Right atrium auricular region (tissue), 2 donors: ENCODE results near the gene NETO2. TPM values are rescaled to one million over a fixed set of nuclear protein-coding genes. Genes with fewer than 3 reads are reported as not detected.
A peak's percentile ranks its signal among the peaks of the same experiment; 100 is the strongest.

Source experiments
- DNase-seq: peaks from one replicate; pipeline ENCODE4 v3.0.0-alpha.2; 2019; ENCODE audit warnings: low spot score
- H3K27ac ChIP-seq, 2 donors: fragments of 200-600 bp; sonication (generic); 1 replicate in 1 of 2; 2 replicates in 1 of 2; pipeline ENCODE4 v1.5.1; 2016 to 2019
- H3K27me3 ChIP-seq, 2 donors: fragments of 200-600 bp; sonication (generic); one replicate each; pipeline versions ENCODE4 v1.5.1 to v1.6.0; 2017 to 2019
- H3K36me3 ChIP-seq: fragments of 200-600 bp; sonication (generic); one replicate; pipeline ENCODE4 v1.5.1; 2016
- H3K4me1 ChIP-seq, 2 donors: fragments of 200-600 bp; sonication (generic); one replicate each; pipeline versions ENCODE4 v1.5.1 to v1.6.0; 2017 to 2019
- H3K4me3 ChIP-seq, 2 donors: fragments of 200-600 bp; sonication (generic); 1 replicate in 1 of 2; 2 replicates in 1 of 2; pipeline ENCODE4 v1.5.1; 2017 to 2019; ENCODE audit warnings: mild to moderate bottlenecking in 1 of 2, moderate library complexity in 1 of 2
- H3K9me3 ChIP-seq, 2 donors: fragments of 200-600 bp; sonication (generic); one replicate each; pipeline ENCODE4 v1.5.1; 2019
- total RNA-seq, 2 donors: library from RNA; depleted of rRNA; stranded (reverse); fragments of >200 nt; gene quantifications; one replicate each; pipeline ENCODE4 v1.1.0, GENCODE V29; 2016
- TF ChIP-seq, protein P1 (sequence below), 2 donors: fragments of 200-600 bp; sonication (generic); IDR thresholded peaks; one replicate each; pipeline ENCODE4 v1.5.1; 2019; ENCODE audit warnings: antibody characterized with exemption in 2 of 2

The NETO2 gene
- total RNA-seq, 2 donors from 2014 or later, result 0.93 to 2.0 TPM

- DNase-seq, result no peak
- no peak overlapping the region for H3K27ac ChIP-seq
- no peaks in the 10 kb centered on the region for H3K27me3 ChIP-seq
- no peaks in the 10 kb centered on the region for H3K36me3 ChIP-seq
- TF ChIP-seq, protein P1, sequence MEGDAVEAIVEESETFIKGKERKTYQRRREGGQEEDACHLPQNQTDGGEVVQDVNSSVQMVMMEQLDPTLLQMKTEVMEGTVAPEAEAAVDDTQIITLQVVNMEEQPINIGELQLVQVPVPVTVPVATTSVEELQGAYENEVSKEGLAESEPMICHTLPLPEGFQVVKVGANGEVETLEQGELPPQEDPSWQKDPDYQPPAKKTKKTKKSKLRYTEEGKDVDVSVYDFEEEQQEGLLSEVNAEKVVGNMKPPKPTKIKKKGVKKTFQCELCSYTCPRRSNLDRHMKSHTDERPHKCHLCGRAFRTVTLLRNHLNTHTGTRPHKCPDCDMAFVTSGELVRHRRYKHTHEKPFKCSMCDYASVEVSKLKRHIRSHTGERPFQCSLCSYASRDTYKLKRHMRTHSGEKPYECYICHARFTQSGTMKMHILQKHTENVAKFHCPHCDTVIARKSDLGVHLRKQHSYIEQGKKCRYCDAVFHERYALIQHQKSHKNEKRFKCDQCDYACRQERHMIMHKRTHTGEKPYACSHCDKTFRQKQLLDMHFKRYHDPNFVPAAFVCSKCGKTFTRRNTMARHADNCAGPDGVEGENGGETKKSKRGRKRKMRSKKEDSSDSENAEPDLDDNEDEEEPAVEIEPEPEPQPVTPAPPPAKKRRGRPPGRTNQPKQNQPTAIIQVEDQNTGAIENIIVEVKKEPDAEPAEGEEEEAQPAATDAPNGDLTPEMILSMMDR (IDR thresholded peaks at IDR 0.05), result peak in 1 of 2 donors; percentile 6
- peaks cover 0 to 22% of the 10 kb centered on the region in 2 donors for H3K4me1 ChIP-seq
- H3K4me3 ChIP-seq, result peak overlapping the region; percentile 40 to 60
- no peaks in the 10 kb centered on the region for H3K9me3 ChIP-seq
Measured at GRCh38 chr16:47144559-47144877, 773 bp upstream of the NETO2 start.

DNA sequence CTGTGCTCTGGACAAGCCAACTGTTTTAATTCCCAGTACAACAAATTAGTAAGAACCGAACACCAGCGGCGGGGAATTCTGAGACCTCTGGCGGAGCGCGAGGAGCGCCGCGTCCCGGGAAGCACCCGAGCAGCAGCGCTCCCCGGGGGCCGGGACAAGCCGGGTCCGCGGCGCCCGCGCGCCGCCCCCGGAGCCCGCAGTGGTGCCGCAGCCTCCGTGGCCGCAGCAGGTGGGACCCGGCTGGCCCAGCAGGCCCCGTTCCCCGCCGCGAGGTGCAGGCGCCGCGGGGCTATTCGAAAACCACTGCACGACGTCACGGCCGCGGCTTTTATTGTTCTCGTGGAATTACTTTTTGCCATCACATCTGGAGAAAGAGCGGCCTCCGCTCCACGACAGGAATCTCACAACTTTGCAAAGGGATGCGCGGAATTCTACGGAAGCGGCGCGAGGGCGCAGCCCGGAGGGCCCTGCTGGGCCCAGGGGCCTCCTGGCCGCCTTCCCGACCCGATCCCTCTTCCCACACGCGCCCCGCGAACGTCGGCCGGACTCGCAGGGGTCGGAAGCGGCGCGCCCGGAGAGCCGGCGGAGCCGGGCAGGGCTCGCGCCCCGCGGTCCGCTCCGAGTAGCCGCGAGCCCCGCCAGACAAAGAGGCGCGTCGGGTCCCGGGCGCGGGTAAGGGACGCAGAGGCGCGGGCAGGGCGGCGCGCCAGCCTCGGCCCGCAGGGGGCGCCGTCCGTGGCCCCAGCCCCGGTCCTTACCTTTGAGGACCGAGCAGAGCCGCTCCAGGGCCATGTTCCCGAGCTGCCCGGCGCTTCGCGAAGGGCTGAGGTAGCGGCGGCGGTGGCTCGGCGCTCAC, 696 bp downstream of the NETO2 start:
- Histone ChIP-seq H3K27me3 (no peaks in the 10 kb centered on the region), H3K36me3 (no peaks in the 10 kb centered on the region), H3K27ac (peak overlapping the region in 1 of 2 donors; percentile 4), H3K4me3 (peak overlapping the region; percentile 46 to 60), H3K4me1 (peaks cover 0 to 22% of the 10 kb centered on the region in 2 donors), H3K9me3 (no peaks in the 10 kb centered on the region)
- TF ChIP-seq, protein P1 (IDR thresholded peaks at IDR 0.05), result peak in 1 of 2 donors; percentile 68
- DNase-seq, result no peak

DNA sequence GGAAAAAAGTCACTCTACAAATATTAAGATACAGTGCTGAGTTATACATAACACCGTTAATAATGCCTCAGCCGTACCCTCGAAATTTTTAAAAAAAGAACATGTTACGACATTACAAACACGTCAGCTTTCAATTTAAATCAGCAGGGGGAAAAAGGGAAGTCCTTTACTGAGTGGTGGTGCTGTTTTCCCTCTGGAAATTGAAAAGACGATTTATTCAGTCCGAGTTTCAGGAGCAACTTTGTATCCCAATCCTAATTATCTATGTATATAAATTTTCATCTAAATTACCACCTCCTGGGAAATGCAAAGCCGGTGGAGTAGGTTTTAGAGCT, 1.3 kb downstream of the NETO2 start:
- TF ChIP-seq, protein P1 (IDR thresholded peaks at IDR 0.05), result no peak
- Histone ChIP-seq H3K27me3 (no peaks in the 10 kb centered on the region), H3K27ac (peak overlapping the region in 1 of 2 donors; percentile 4), H3K4me3 (peak overlapping the region; percentile 46 to 60), H3K36me3 (no peaks in the 10 kb centered on the region), H3K9me3 (no peaks in the 10 kb centered on the region), H3K4me1 (peaks cover 0 to 22% of the 10 kb centered on the region in 2 donors)
- no peak for DNase-seq

- H3K9me3 ChIP-seq, result no peaks in the 10 kb centered on the region
- TF ChIP-seq, protein P1 (IDR thresholded peaks at IDR 0.05), result peak; percentile 73 to 93
- no peaks in the 10 kb centered on the region for H3K36me3 ChIP-seq
- no peaks in the 10 kb centered on the region for H3K27me3 ChIP-seq
- H3K4me1 ChIP-seq, result peaks cover 0 to 22% of the 10 kb centered on the region in 2 donors
- H3K4me3 ChIP-seq, result peak overlapping the region; percentile 46 to 60
- DNase-seq, result peak; percentile 84
- H3K27ac ChIP-seq, result peak overlapping the region in 1 of 2 donors; percentile 4
Measured at GRCh38 chr16:47141773-47142485, 1.8 kb downstream of the NETO2 start.

GRCh38 chr16:47140686-47141085, 3.1 kb downstream of the NETO2 start:
- TF ChIP-seq, protein P1 (IDR thresholded peaks at IDR 0.05), result no peak
- DNase-seq, result no peak

More at GRCh38 chr16:47140686-47141085, 3.1 kb downstream of the NETO2 start:
- Histone ChIP-seq H3K4me1 (peaks cover 0 to 22% of the 10 kb centered on the region in 2 donors), H3K27ac (no peak overlapping the region), H3K36me3 (no peaks in the 10 kb centered on the region), H3K9me3 (no peaks in the 10 kb centered on the region), H3K27me3 (no peaks in the 10 kb centered on the region), H3K4me3 (no peak overlapping the region)
